Limb (tissue), 2 donors: Measurements from ENCODE around the gene BMPR2.

Experiments used
- DNase-seq, 2 donors: peaks; one replicate each; pipeline ENCODE4 v3.0.0-alpha.2; 2016; ENCODE audit errors: extremely low spot score in 2 of 2

Gene BMPR2

GRCh38 chr2:202589582-202589949 lies 213.4 kb downstream of the BMPR2 start:
- no peak for DNase-seq

- DNase-seq = no peak
Observed at GRCh38 chr2:202592566-202592965, 216.4 kb downstream of the BMPR2 start.

GRCh38 chr2:202599105-202599504 lies 223.0 kb downstream of the BMPR2 start:
- DNase-seq = no peak

- no peak for DNase-seq
Observed at GRCh38 chr2:202599911-202600310, 223.8 kb downstream of the BMPR2 start.

- DNase-seq = no peak
Observed at GRCh38 chr2:202604699-202605098, 228.6 kb downstream of the BMPR2 start.

GRCh38 chr2:202605174-202605573 lies 229.0 kb downstream of the BMPR2 start:
- no peak for DNase-seq

- no peak for DNase-seq
Observed at GRCh38 chr2:202608142-202608852, 232.2 kb downstream of the BMPR2 start.

GRCh38 chr2:202609381-202610145 lies 233.4 kb downstream of the BMPR2 start:
- no peak for DNase-seq

- no peak for DNase-seq
Observed at GRCh38 chr2:202610380-202610779, 234.3 kb downstream of the BMPR2 start.

- no peak for DNase-seq
Observed at GRCh38 chr2:202612145-202612544, 236.0 kb downstream of the BMPR2 start.

GRCh38 chr2:202613479-202613878 lies 237.4 kb downstream of the BMPR2 start:
- no peak for DNase-seq
